K562 (cell line): ENCODE results near the gene PHF11.

Experiments used
- DPF2 ChIP-seq: fragments of 450-650 bp; IDR thresholded peaks from 2 replicates; pipeline ENCODE4 v1.6.1; 2016
- KAT7 ChIP-seq: sonication (generic); formaldehyde crosslinking; IDR thresholded peaks from 2 replicates; pipeline ENCODE4 v1.8.0; 2022; ENCODE audit warnings: missing genetic modification reagents, mild to moderate bottlenecking, borderline replicate concordance
- PML ChIP-seq: IDR thresholded peaks from 2 replicates; pipeline ENCODE4 v1.6.1; 2012; ENCODE audit warnings: low read length, inconsistent platforms
- ZNF23 ChIP-seq: fragments of 250-450 bp; sonication (Bioruptor Pico); IDR thresholded peaks from 2 replicates; pipeline ENCODE4 v1.4.0; 2020; ENCODE audit warnings: mild to moderate bottlenecking
- TF ChIP-seq, protein P1 (sequence below), 3 experiments: IDR thresholded peaks in 2 of 3; conservative IDR thresholded peaks in 1 of 3; 2 replicates each; pipeline ENCODE4 v1.5.1; 2011 to 2012; ENCODE audit warnings: low read length in 3 of 3, mild to moderate bottlenecking in 3 of 3, control low read depth in 2 of 3, improper control_type of control experiment in 1 of 3, inconsistent platforms in 1 of 3, low read depth in 1 of 3, mixed read lengths in 1 of 3, moderate library complexity in 1 of 3; ENCODE audit not compliant: insufficient read depth in 2 of 3

DNA sequence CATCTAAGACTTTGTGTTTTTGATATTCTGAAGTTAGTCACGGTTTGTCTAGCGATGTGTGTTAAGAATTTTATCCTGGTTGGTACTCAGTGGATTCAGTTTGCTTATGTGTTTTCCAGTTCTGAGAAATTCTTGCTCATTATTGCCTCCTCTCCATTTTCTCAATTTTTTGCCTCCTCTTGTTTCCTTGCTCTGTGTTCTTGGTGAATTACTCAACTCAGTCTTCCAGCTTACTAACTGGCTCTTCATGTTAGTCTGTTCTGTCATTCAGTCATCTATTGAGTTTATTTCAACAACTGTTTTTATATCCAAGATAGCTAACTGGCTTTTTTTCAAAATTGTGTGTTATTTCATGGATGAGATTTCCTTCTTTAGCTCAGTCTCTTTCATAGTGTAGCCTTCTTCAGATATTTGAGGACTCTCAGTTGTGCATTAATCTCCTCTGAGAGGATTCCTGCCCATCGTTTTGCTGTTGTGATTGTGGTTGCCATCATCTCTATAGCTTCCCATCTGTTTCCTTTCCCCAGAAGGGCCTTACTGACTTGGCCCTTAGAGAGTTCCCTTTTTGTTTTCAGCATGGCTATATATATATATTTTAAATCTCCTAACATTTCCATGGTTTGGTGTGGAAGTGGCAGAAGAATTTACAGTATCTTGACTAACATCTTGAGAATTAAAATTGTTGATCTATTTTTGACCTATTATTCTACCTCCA lies 45.5 kb upstream of the PHF11 start:
- TF ChIP-seq, protein P1, sequence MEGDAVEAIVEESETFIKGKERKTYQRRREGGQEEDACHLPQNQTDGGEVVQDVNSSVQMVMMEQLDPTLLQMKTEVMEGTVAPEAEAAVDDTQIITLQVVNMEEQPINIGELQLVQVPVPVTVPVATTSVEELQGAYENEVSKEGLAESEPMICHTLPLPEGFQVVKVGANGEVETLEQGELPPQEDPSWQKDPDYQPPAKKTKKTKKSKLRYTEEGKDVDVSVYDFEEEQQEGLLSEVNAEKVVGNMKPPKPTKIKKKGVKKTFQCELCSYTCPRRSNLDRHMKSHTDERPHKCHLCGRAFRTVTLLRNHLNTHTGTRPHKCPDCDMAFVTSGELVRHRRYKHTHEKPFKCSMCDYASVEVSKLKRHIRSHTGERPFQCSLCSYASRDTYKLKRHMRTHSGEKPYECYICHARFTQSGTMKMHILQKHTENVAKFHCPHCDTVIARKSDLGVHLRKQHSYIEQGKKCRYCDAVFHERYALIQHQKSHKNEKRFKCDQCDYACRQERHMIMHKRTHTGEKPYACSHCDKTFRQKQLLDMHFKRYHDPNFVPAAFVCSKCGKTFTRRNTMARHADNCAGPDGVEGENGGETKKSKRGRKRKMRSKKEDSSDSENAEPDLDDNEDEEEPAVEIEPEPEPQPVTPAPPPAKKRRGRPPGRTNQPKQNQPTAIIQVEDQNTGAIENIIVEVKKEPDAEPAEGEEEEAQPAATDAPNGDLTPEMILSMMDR (IDR thresholded peaks at IDR 0.05 in 2 of 3, conservative IDR thresholded peaks at IDR 0.05 in 1 of 3; ENCODE audit: insufficient read depth in 2 of 3, low read depth in 1 of 3, low read length in 3 of 3): no peak
- TF ChIP-seq ZNF23 (CRISPR knock-in tag) (no peak), PML (no peak), KAT7 (CRISPR knock-in tag) (no peak), DPF2 (no peak)
